ENCODE results near the gene SLIT3. TPM values are rescaled to one million over a fixed set of nuclear protein-coding genes. Genes with fewer than 3 reads are reported as not detected.

SLIT3 gene
- total RNA-seq, 2 experiments from 2014 or later = not detected

GRCh38 chr5:168661593-168662485 is 639.1 kb downstream of the SLIT3 start:
- H3K4me3 Mint-ChIP-seq = no peak overlapping the region
- H3K36me3 Mint-ChIP-seq (ENCODE audit: low read depth) = no peaks in the 10 kb centered on the region
- ChIA-PET CTCF (no interaction called here), POLR2A (no interaction called here)
- no peak for DNase-seq
- no peaks in the 10 kb centered on the region for H3K27me3 Mint-ChIP-seq
- no peaks in the 10 kb centered on the region for H3K4me1 Mint-ChIP-seq
- no peaks in the 10 kb centered on the region for H3K9me3 Mint-ChIP-seq
- no peak overlapping the region for H3K27ac Mint-ChIP-seq

- Mint-ChIP-seq H3K36me3 (ENCODE audit: low read depth) (no peaks in the 10 kb centered on the region), H3K27me3 (no peaks in the 10 kb centered on the region), H3K27ac (no peak overlapping the region), H3K9me3 (no peaks in the 10 kb centered on the region), H3K4me1 (no peaks in the 10 kb centered on the region), H3K4me3 (no peak overlapping the region)
- CTCF ChIA-PET = no interaction called here
- POLR2A ChIA-PET = no interaction called here
- DNase-seq = no peak
These were observed 640.2 kb downstream of the SLIT3 start for GRCh38 chr5:168660691-168661090.

GRCh38 chr5:168659286-168659847 is 641.6 kb downstream of the SLIT3 start:
- H3K9me3 Mint-ChIP-seq = no peaks in the 10 kb centered on the region
- ChIA-PET CTCF (no interaction called here), POLR2A (no interaction called here)
- no peak overlapping the region for H3K4me3 Mint-ChIP-seq
- H3K36me3 Mint-ChIP-seq (ENCODE audit: low read depth) = no peaks in the 10 kb centered on the region
- no peaks in the 10 kb centered on the region for H3K4me1 Mint-ChIP-seq
- H3K27me3 Mint-ChIP-seq = peaks cover 2% of the 10 kb centered on the region
- DNase-seq = no peak
- no peak overlapping the region for H3K27ac Mint-ChIP-seq

GRCh38 chr5:168658394-168658793 is 642.5 kb downstream of the SLIT3 start:
- Mint-ChIP-seq H3K9me3 (no peaks in the 10 kb centered on the region), H3K36me3 (ENCODE audit: low read depth) (no peaks in the 10 kb centered on the region), H3K4me3 (no peak overlapping the region), H3K27me3 (peaks cover 2% of the 10 kb centered on the region), H3K4me1 (no peaks in the 10 kb centered on the region), H3K27ac (no peak overlapping the region)
- POLR2A ChIA-PET = no interaction called here
- CTCF ChIA-PET = no interaction called here
- no peak for DNase-seq

GRCh38 chr5:168656633-168657032 is 644.3 kb downstream of the SLIT3 start:
- POLR2A ChIA-PET = interaction anchor here (0.6 kb wide), 1 partner anchor 1315 kb away, joined by 3 read pairs; no protein-coding TSS in a partner anchor
- peaks cover 2% of the 10 kb centered on the region for H3K27me3 Mint-ChIP-seq

GRCh38 chr5:168655316-168655715 is 645.6 kb downstream of the SLIT3 start:
- POLR2A ChIA-PET = no interaction called here
- Mint-ChIP-seq H3K36me3 (ENCODE audit: low read depth) (no peaks in the 10 kb centered on the region), H3K9me3 (no peaks in the 10 kb centered on the region), H3K4me1 (no peaks in the 10 kb centered on the region), H3K27me3 (peaks cover 3% of the 10 kb centered on the region), H3K4me3 (no peak overlapping the region), H3K27ac (no peak overlapping the region)
- no peak for DNase-seq
- CTCF ChIA-PET = no interaction called here

More at GRCh38 chr5:168656633-168657032, 644.3 kb downstream of the SLIT3 start:
- no peak for DNase-seq
- Mint-ChIP-seq H3K36me3 (ENCODE audit: low read depth) (no peaks in the 10 kb centered on the region), H3K4me3 (no peak overlapping the region), H3K27ac (no peak overlapping the region), H3K4me1 (no peaks in the 10 kb centered on the region), H3K9me3 (no peaks in the 10 kb centered on the region)
- CTCF ChIA-PET = no interaction called here

GRCh38 chr5:168654211-168654721 is 646.7 kb downstream of the SLIT3 start:
- no peaks in the 10 kb centered on the region for H3K36me3 Mint-ChIP-seq (ENCODE audit: low read depth)
- POLR2A ChIA-PET = no interaction called here
- H3K27me3 Mint-ChIP-seq = peaks cover 4% of the 10 kb centered on the region
- H3K9me3 Mint-ChIP-seq = no peaks in the 10 kb centered on the region
- no peak for DNase-seq
- no peak overlapping the region for H3K27ac Mint-ChIP-seq
- CTCF ChIA-PET = no interaction called here
- no peaks in the 10 kb centered on the region for H3K4me1 Mint-ChIP-seq
- no peak overlapping the region for H3K4me3 Mint-ChIP-seq

GRCh38 chr5:168653626-168654025 is 647.3 kb downstream of the SLIT3 start:
- Mint-ChIP-seq H3K27me3 (peaks cover 4% of the 10 kb centered on the region), H3K9me3 (no peaks in the 10 kb centered on the region), H3K36me3 (ENCODE audit: low read depth) (no peaks in the 10 kb centered on the region), H3K4me3 (no peak overlapping the region), H3K4me1 (no peaks in the 10 kb centered on the region), H3K27ac (no peak overlapping the region)
- ChIA-PET CTCF (no interaction called here), POLR2A (no interaction called here)
- DNase-seq = no peak

- DNase-seq = no peak
- Mint-ChIP-seq H3K9me3 (no peaks in the 10 kb centered on the region), H3K27ac (no peak overlapping the region), H3K36me3 (ENCODE audit: low read depth) (no peaks in the 10 kb centered on the region), H3K4me3 (no peak overlapping the region), H3K4me1 (no peaks in the 10 kb centered on the region), H3K27me3 (peaks cover 9% of the 10 kb centered on the region)
- ChIA-PET POLR2A (no interaction called here), CTCF (no interaction called here)
These were observed 649.3 kb downstream of the SLIT3 start for GRCh38 chr5:168651648-168652047.

- Mint-ChIP-seq H3K27me3 (peaks cover 7% of the 10 kb centered on the region), H3K4me3 (no peak overlapping the region), H3K27ac (no peak overlapping the region), H3K4me1 (no peaks in the 10 kb centered on the region), H3K9me3 (no peaks in the 10 kb centered on the region), H3K36me3 (ENCODE audit: low read depth) (no peaks in the 10 kb centered on the region)
- POLR2A ChIA-PET = no interaction called here
- no peak for DNase-seq
- CTCF ChIA-PET = no interaction called here
These were observed 651.6 kb downstream of the SLIT3 start for GRCh38 chr5:168649306-168649705.

- Mint-ChIP-seq H3K27ac (no peak overlapping the region), H3K27me3 (peaks cover 7% of the 10 kb centered on the region), H3K4me3 (no peak overlapping the region), H3K36me3 (ENCODE audit: low read depth) (no peaks in the 10 kb centered on the region), H3K9me3 (no peaks in the 10 kb centered on the region), H3K4me1 (no peaks in the 10 kb centered on the region)
- DNase-seq = no peak
- ChIA-PET POLR2A (no interaction called here), CTCF (interaction anchor here (0.6 kb wide), 1 partner anchor 164 kb away, joined by 4 read pairs; no protein-coding TSS in a partner anchor)
These were observed 652.4 kb downstream of the SLIT3 start for GRCh38 chr5:168648576-168648975.

- CTCF ChIA-PET = interaction anchor here (0.6 kb wide), 1 partner anchor 164 kb away, joined by 4 read pairs; no protein-coding TSS in a partner anchor
- no peaks in the 10 kb centered on the region for H3K9me3 Mint-ChIP-seq
- H3K27me3 Mint-ChIP-seq = peaks cover 7% of the 10 kb centered on the region
- no peak for DNase-seq
- no peak overlapping the region for H3K27ac Mint-ChIP-seq
- no peaks in the 10 kb centered on the region for H3K36me3 Mint-ChIP-seq (ENCODE audit: low read depth)
- H3K4me1 Mint-ChIP-seq = no peaks in the 10 kb centered on the region
- no peak overlapping the region for H3K4me3 Mint-ChIP-seq
- POLR2A ChIA-PET = no interaction called here
These were observed 652.9 kb downstream of the SLIT3 start for GRCh38 chr5:168648016-168648415.

- Mint-ChIP-seq H3K4me3 (no peak overlapping the region), H3K36me3 (ENCODE audit: low read depth) (no peaks in the 10 kb centered on the region), H3K27me3 (peaks cover 7% of the 10 kb centered on the region), H3K4me1 (no peaks in the 10 kb centered on the region), H3K9me3 (no peaks in the 10 kb centered on the region), H3K27ac (no peak overlapping the region)
- ChIA-PET CTCF (no interaction called here), POLR2A (no interaction called here)
- no peak for DNase-seq
These were observed 653.9 kb downstream of the SLIT3 start for GRCh38 chr5:168647083-168647482.

GRCh38 chr5:168646335-168646734 is 654.6 kb downstream of the SLIT3 start:
- no peaks in the 10 kb centered on the region for H3K4me1 Mint-ChIP-seq
- no peak for DNase-seq
- peaks cover 7% of the 10 kb centered on the region for H3K27me3 Mint-ChIP-seq
- no peak overlapping the region for H3K27ac Mint-ChIP-seq
- no peak overlapping the region for H3K4me3 Mint-ChIP-seq
- ChIA-PET POLR2A (no interaction called here), CTCF (no interaction called here)
- no peaks in the 10 kb centered on the region for H3K36me3 Mint-ChIP-seq (ENCODE audit: low read depth)
- no peaks in the 10 kb centered on the region for H3K9me3 Mint-ChIP-seq
